ENCODE data around the gene RAPGEF5.

RAPGEF5 gene

GRCh38 chr7:22380333-22380732 lies 23.4 kb upstream of the RAPGEF5 start:
- DNase-seq (ENCODE audit: low read depth in 3 of 3, low spot score in 1 of 3) = no peak

GRCh38 chr7:22378199-22378980 lies 21.4 kb upstream of the RAPGEF5 start:
- DNase-seq (ENCODE audit: low read depth in 3 of 3, low spot score in 1 of 3) = no peak

- DNase-seq (ENCODE audit: low read depth in 3 of 3, low spot score in 1 of 3) = no peak
Measured at GRCh38 chr7:22377703-22378102, 20.7 kb upstream of the RAPGEF5 start.

- no peak for DNase-seq (ENCODE audit: low read depth in 3 of 3, low spot score in 1 of 3)
Measured at GRCh38 chr7:22375359-22376048, 18.6 kb upstream of the RAPGEF5 start.

DNA sequence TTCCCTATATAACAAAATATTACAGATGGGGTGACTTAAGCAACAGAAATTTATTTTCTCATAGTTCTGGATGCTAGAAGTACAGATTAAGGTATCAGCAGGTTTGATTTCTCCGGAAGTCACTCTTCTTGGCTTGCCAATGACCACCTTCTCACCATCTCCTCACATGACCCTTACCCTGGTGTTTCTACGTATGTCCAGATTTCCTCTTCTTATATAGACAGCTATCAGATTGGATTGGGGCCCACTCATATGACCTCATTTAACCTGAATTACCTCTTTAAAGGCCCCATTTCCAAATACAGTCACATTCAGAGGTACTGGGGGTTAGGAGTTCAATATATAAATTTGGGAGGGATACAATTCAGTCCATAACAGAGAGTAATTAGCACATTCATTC lies 17.0 kb upstream of the RAPGEF5 start:
- no peak for DNase-seq (ENCODE audit: low read depth in 3 of 3, low spot score in 1 of 3)

- DNase-seq (ENCODE audit: low read depth in 3 of 3, low spot score in 1 of 3) = no peak
Measured at GRCh38 chr7:22373388-22373787, 16.4 kb upstream of the RAPGEF5 start.

GRCh38 chr7:22372863-22373262 lies 15.9 kb upstream of the RAPGEF5 start:
- DNase-seq (ENCODE audit: low read depth in 3 of 3, low spot score in 1 of 3) = no peak

- no peak for DNase-seq (ENCODE audit: low read depth in 3 of 3, low spot score in 1 of 3)
Measured at GRCh38 chr7:22371878-22372277, 14.9 kb upstream of the RAPGEF5 start.

DNA sequence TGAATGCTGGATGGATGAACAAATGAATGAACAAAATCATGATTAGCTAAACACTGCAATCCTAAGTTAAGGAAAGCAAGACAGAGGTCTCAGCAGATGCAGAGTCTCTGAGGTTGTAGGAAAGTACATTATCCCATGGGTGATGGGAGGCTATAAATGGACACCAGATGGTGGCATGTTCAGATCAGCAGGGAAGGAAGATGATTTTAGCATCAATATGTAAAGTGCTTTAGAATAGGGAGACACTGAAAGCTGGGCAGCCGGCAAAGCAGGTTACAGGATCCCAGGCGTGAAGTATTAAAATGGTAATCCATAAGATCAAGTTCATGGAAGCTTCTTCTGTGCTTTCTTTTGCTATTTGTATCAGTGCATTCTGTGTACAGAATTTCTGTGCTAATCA lies 7.9 kb upstream of the RAPGEF5 start:
- DNase-seq (ENCODE audit: low read depth in 3 of 3, low spot score in 1 of 3) = no peak

GRCh38 chr7:22363756-22364422 lies 6.9 kb upstream of the RAPGEF5 start:
- DNase-seq (ENCODE audit: low read depth in 3 of 3, low spot score in 1 of 3) = no peak

DNA sequence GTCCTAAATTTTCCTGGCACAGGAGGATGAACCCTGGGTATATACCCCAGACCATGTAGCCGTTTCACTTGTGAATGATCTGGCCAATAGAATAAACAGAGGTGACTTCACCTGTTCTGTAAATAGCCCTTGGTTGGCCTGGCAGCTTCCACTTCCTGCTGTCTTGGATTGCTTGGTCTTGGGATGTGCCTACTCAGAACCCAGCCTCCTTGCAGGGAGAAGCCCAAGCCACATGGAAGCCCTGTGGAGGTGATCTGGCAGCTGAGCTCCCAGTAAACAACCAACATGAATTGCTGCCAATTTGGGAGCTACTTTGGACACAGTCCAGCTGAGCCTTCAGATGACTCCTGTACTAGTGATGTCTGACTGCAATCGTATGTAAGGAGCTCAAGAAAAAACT lies 4.8 kb upstream of the RAPGEF5 start:
- DNase-seq (ENCODE audit: low read depth in 3 of 3, low spot score in 1 of 3) = no peak

DNA sequence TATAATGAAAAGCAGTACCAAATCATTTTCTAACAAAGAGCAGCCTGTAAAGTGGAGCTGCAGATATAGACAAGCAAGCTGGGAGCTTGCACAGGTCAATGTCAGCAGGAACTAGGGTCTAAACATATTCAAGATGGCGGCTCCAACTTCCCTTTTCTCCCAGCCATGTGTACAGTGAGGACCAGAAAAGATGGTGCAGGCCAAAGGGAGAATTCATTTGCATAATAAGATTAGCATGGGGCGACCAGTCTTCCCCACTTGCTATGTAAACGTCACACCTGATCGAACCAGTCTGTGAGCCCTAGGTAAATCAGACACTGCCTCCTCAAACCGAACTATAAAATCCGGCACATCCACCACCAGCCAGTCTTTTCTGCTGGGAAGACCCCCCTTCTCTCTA lies 4.4 kb upstream of the RAPGEF5 start:
- no peak for DNase-seq (ENCODE audit: low read depth in 3 of 3, low spot score in 1 of 3)

GRCh38 chr7:22358820-22359697 lies 2.1 kb upstream of the RAPGEF5 start:
- no peak for DNase-seq (ENCODE audit: low read depth in 3 of 3, low spot score in 1 of 3)

DNA sequence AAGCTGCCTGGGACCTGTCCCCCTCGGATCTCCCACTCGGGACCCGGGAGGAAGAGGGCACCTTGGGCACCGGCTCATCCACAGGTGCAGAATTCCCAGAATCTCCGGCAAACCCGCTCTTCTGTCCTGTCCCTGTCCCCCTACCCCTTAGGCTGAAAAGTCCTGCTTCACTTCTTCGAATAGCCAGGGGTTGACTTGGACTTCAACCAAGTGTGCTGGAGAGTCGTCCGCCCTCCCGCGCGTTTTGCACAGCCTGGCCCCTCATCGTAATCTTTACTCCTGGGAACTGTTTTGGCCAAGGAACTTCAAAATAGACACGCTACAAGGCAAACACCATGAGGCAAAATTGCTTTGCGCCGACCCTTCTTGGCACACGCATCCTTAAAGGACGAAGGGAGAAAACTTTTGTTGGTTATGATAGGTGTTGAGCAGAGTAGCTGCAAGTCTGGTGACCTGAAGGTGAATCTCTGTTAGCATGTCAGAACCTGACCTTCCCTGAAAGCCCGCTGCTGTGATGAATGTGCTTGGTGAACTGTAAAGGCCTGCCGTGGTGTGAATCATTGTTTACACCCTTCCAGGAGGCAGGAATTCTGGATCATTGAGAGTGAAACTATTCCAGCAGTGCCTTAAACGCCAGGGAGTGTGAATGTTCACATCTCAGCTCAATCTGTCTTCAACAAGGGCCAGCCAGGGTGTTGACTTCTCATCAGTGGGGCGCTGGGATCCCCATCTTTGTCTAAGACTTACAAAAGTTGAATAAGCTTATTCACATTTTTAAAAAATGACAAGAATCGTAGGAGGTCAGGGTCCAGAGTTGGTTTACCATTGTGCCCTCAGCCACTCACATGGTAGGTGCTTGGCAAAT lies 589 bp upstream of the RAPGEF5 start:
- DNase-seq (ENCODE audit: low read depth in 3 of 3, low spot score in 1 of 3) = no peak

DNA sequence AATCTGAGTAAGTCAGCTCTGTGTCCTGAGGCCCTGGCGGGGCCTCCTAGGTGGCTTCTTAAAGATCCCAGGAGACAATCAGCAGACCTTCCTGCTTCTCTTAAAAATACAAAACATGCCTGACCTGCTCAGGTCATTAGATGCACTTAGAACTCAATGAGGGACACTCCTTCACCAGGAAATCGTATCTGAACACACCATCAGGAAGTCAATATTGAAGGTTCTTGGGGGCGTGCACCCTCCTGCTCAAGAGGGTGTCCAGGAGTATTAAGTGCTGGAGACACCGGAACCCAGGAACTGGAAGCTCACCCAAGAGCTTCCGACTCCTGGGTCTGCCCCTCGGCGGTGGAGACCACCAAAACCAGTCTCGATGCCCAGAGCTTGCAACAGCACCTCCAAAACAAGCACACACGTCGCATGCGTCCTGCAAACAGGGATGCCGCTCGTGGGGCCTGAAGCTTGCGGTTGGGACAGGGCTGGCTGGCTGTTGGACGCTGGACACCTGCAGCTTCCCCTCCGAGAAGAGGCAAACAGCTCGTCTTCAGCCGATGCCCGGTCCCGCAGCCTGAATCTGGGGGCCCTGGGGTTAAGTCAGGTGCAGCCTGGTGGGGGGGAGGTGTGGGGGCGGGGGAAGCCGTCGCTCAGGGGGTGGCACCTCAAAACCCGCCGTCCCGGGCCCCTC lies 803 bp downstream of the RAPGEF5 start:
- no peak for DNase-seq (ENCODE audit: low read depth in 3 of 3, low spot score in 1 of 3)

DNA sequence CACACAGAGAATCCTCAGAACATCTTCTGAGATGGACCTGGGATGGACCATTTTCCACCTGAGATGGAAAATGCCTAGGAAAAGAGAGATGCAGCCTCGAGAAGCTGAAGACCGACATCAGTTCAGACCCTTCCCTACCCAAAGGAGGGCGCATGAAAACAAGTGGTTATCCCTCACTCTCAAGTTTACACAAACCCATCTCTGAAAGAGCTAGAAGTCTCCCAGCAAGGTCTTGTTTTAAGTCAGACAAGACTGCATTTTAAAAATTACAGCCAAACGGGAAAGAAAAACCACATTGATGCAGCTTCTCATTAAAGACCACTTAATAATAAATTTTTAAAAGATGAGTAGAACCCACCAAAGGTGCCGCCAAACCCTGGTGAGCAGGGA lies 1.3 kb downstream of the RAPGEF5 start:
- DNase-seq (ENCODE audit: low read depth in 3 of 3, low spot score in 1 of 3) = no peak

- DNase-seq (ENCODE audit: low read depth in 3 of 3, low spot score in 1 of 3) = no peak
Measured at GRCh38 chr7:22354462-22354861, 2.5 kb downstream of the RAPGEF5 start.

DNA sequence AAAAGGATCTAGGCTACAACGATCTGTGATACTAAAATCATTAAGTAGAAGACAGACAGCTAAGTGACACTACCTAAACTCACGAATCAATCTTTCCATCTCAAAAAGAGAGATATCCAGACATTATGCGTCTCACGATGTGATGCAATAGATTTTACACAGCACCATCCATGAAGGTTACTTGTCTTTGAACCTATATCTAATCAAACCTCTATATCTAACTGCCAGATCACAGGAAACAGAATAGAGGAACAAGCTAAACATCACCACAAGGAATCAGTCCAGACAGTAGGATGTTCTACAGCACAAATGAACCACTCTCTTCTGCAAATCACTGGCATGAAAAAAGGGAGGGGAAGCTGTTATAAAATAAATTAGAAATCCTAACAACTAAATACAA lies 4.1 kb downstream of the RAPGEF5 start:
- no peak for DNase-seq (ENCODE audit: low read depth in 3 of 3, low spot score in 1 of 3)

DNA sequence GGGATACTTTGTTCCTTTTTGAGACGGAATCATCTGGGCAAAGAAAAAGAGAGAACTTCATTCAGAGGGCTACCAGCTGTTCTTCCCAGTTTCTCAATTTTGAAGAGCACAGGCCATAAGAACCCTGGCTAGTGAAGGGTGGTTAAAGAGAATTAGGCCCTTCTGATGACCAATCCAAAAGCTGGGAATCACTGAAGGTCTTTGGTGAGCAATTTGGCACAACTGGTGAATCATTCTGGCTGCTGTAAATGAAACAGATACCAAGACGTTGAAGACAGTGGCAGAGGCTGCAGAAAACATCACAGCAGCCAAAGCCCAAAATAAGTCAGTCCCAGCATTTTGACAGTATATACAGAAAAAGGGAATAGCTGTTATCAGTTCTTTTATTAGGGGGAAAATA lies 5.1 kb downstream of the RAPGEF5 start:
- no peak for DNase-seq (ENCODE audit: low read depth in 3 of 3, low spot score in 1 of 3)

DNA sequence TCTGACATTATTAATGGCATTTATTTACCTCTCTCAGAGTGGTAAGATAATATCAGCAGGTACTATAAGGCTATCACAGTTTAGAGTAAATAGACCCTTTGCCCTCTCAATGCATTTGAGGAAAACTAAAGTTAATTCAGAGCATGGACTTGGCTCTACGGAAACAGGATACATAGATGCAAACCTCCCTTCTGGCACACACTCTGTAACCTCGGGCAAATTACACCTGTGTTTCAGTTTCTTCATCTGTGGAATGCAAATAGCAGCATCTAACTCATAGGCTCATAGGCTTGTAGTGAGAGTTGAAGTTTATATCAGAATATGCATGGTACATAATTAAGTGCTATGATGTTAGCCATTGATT lies 5.6 kb downstream of the RAPGEF5 start:
- DNase-seq (ENCODE audit: low read depth in 3 of 3, low spot score in 1 of 3) = no peak
